WTC11 (cell line): Measurements from ENCODE around the gene SDHA. TPM values are rescaled to one million over a fixed set of nuclear protein-coding genes. Genes with fewer than 3 reads are reported as not detected.
"Not testable (repeated sequence)": the region's sequence is repeated elsewhere in the genome, so short reads cannot be mapped to it uniquely, and the experiment has no call there.

Experiments used
- ATAC-seq: fragments of 200-7000 bp; cut with Tn5 transposase; 2 replicates; pipeline ENCODE4 v1.10.0; 2021; ENCODE audit warnings: mild to moderate bottlenecking, moderate library complexity
- CTCF ChIA-PET: fragments of 300-600 bp; sonication (Branson Sonifier 250); formaldehyde crosslinking; loops from one replicate; lab custom pipeline; 2021; ENCODE audit warnings: antibody characterized with exemption; lab: Charles Lee
- POLR2A ChIA-PET: fragments of 350-600 bp; sonication (Branson Sonifier 250); formaldehyde crosslinking; loops from one replicate; lab custom pipeline; 2021; ENCODE audit warnings: antibody characterized with exemption; lab: Charles Lee
- DNase-seq: peaks from one replicate; pipeline ENCODE4 v3.0.0; 2021; ENCODE audit warnings: low spot score
- H3K27ac Mint-ChIP-seq: 2 replicates; pipeline ENCODE4 v1.8.0; 2021; ENCODE audit warnings: mixed read lengths
- H3K27me3 Mint-ChIP-seq: 2 replicates; pipeline ENCODE4 v1.8.0; 2021; ENCODE audit warnings: low read depth, mild to moderate bottlenecking, moderate library complexity, mixed read lengths
- H3K36me3 Mint-ChIP-seq: 2 replicates; pipeline ENCODE4 v1.8.0; 2021; ENCODE audit warnings: mixed read lengths
- H3K4me1 Mint-ChIP-seq: 2 replicates; pipeline ENCODE4 v1.8.0; 2022; ENCODE audit warnings: mixed read lengths
- H3K4me3 Mint-ChIP-seq: 2 replicates; pipeline ENCODE4 v1.8.0; 2021; ENCODE audit warnings: mild to moderate bottlenecking, moderate library complexity, mixed read lengths
- H3K9me3 Mint-ChIP-seq: 2 replicates; pipeline ENCODE4 v1.8.0; 2021; ENCODE audit warnings: mixed read lengths
- CBFB ChIP-seq: sonication (generic); formaldehyde crosslinking; IDR thresholded peaks from 2 replicates; pipeline ENCODE4 v1.8.1; 2022; ENCODE audit warnings: mild to moderate bottlenecking, low read depth, missing genetic modification reagents
- ESRRA ChIP-seq: sonication (generic); formaldehyde crosslinking; IDR thresholded peaks from 2 replicates; pipeline ENCODE4 v1.8.1; 2022; ENCODE audit warnings: mild to moderate bottlenecking, missing genetic modification reagents, borderline replicate concordance
- FOXP1 ChIP-seq: sonication (generic); formaldehyde crosslinking; IDR thresholded peaks from 2 replicates; pipeline ENCODE4 v1.8.0; 2022; ENCODE audit warnings: missing genetic modification reagents, mild to moderate bottlenecking, moderate library complexity, borderline replicate concordance
- GRHL2 ChIP-seq: fragments of 250-450 bp; sonication (Bioruptor Pico); IDR thresholded peaks from 2 replicates; pipeline ENCODE4 v1.8.0; 2022; ENCODE audit warnings: mild to moderate bottlenecking, moderate library complexity; ENCODE audit not compliant: insufficient replicate concordance, severe bottlenecking
- HMGA2 ChIP-seq: fragments of 250-450 bp; sonication (Bioruptor Pico); IDR thresholded peaks from 2 replicates; pipeline ENCODE4 v1.4.0; 2021; ENCODE audit warnings: mild to moderate bottlenecking, moderate library complexity
- IRF1 ChIP-seq: sonication (generic); formaldehyde crosslinking; IDR thresholded peaks from 2 replicates; pipeline ENCODE4 v1.8.0; 2023; ENCODE audit warnings: missing genetic modification reagents
- KAT7 ChIP-seq: sonication (generic); formaldehyde crosslinking; IDR thresholded peaks from 2 replicates; pipeline ENCODE4 v1.8.1; 2023; ENCODE audit warnings: missing genetic modification reagents, mild to moderate bottlenecking, borderline replicate concordance
- NR2C2 ChIP-seq: sonication (generic); formaldehyde crosslinking; IDR thresholded peaks from 2 replicates; pipeline ENCODE4 v1.8.0; 2022; ENCODE audit warnings: mild to moderate bottlenecking, missing genetic modification reagents
- OVOL2 ChIP-seq: fragments of 250-450 bp; sonication (Bioruptor Pico); IDR thresholded peaks from 2 replicates; pipeline ENCODE4 v1.9.0; 2021; ENCODE audit warnings: mild to moderate bottlenecking, borderline replicate concordance
- PREB ChIP-seq: sonication (generic); formaldehyde crosslinking; IDR thresholded peaks from 2 replicates; pipeline ENCODE4 v1.8.1; 2022; ENCODE audit warnings: mild to moderate bottlenecking, missing genetic modification reagents, moderate library complexity, borderline replicate concordance
- SOX15 ChIP-seq: fragments of 250-450 bp; sonication (Bioruptor Pico); IDR thresholded peaks from 2 replicates; pipeline ENCODE4 v1.9.0; 2021; ENCODE audit warnings: mild to moderate bottlenecking
- SP1 ChIP-seq: sonication (generic); formaldehyde crosslinking; conservative IDR thresholded peaks from 2 replicates; pipeline ENCODE4 v1.8.1; 2022; ENCODE audit warnings: missing genetic modification reagents
- STAT6 ChIP-seq: sonication (generic); formaldehyde crosslinking; conservative IDR thresholded peaks from 2 replicates; pipeline ENCODE4 v1.8.1; 2023; ENCODE audit warnings: mild to moderate bottlenecking, low read depth, missing genetic modification reagents, moderate library complexity
- TEAD1 ChIP-seq: sonication (generic); formaldehyde crosslinking; IDR thresholded peaks from 2 replicates; pipeline ENCODE4 v1.8.0; 2022; ENCODE audit warnings: mild to moderate bottlenecking, missing genetic modification reagents
- TP53 ChIP-seq: sonication (generic); formaldehyde crosslinking; IDR thresholded peaks from 2 replicates; pipeline ENCODE4 v1.8.1; 2023; ENCODE audit warnings: mild to moderate bottlenecking, missing genetic modification reagents
- USF1 ChIP-seq: sonication (generic); formaldehyde crosslinking; IDR thresholded peaks from 2 replicates; pipeline ENCODE4 v1.8.0; 2022; ENCODE audit warnings: mild to moderate bottlenecking, missing genetic modification reagents
- USF2 ChIP-seq: sonication (generic); formaldehyde crosslinking; IDR thresholded peaks from 2 replicates; pipeline ENCODE4 v1.8.1; 2023; ENCODE audit warnings: mild to moderate bottlenecking, missing genetic modification reagents, moderate library complexity
- ZNF138 ChIP-seq: sonication (generic); formaldehyde crosslinking; conservative IDR thresholded peaks from 2 replicates; pipeline ENCODE4 v1.8.1; 2022; ENCODE audit warnings: mild to moderate bottlenecking, moderate library complexity, missing genetic modification reagents
- total RNA-seq: library from RNA; stranded (reverse); gene quantifications from 3 replicates; pipeline ENCODE4 v1.2.3, GENCODE V29; 2021

The SDHA gene
- total RNA-seq, 1 experiment from 2014 or later, result 145 TPM

- ATAC-seq (no peak), DNase-seq (no peak)
- no peaks in the 10 kb centered on the region for H3K27me3 Mint-ChIP-seq
- no peaks in the 10 kb centered on the region for H3K9me3 Mint-ChIP-seq
- POLR2A ChIA-PET, result no interaction called here
- H3K36me3 Mint-ChIP-seq, result peaks cover 78% of the 10 kb centered on the region
- TF ChIP-seq GRHL2 (CRISPR knock-in tag), result no peak
- CTCF ChIA-PET, result no interaction called here
- peaks cover 5% of the 10 kb centered on the region for H3K4me1 Mint-ChIP-seq
- H3K27ac Mint-ChIP-seq, result no peak overlapping the region
- H3K4me3 Mint-ChIP-seq, result no peak overlapping the region
Observed at GRCh38 chr5:228886-229285, 10.8 kb downstream of the SDHA start.

GRCh38 chr5:230711-231110 is 12.6 kb downstream of the SDHA start:
- ATAC-seq, result no peak
- H3K4me3 Mint-ChIP-seq, result no peak overlapping the region
- H3K27me3 Mint-ChIP-seq, result no peaks in the 10 kb centered on the region

GRCh38 chr5:231661-232060 is 13.5 kb downstream of the SDHA start:
- CTCF ChIA-PET, result no interaction called here
- Mint-ChIP-seq H3K36me3 (peaks cover 77% of the 10 kb centered on the region), H3K27me3 (no peaks in the 10 kb centered on the region), H3K9me3 (no peaks in the 10 kb centered on the region), H3K4me3 (no peak overlapping the region), H3K4me1 (peaks cover 10% of the 10 kb centered on the region), H3K27ac (no peak overlapping the region)
- POLR2A ChIA-PET, result no interaction called here
- no peak for DNase-seq
- no peak for TF ChIP-seq SP1 (CRISPR knock-in tag)
- no peak for TF ChIP-seq IRF1 (CRISPR knock-in tag)
- TF ChIP-seq KAT7 (CRISPR knock-in tag), result no peak
- no peak for TF ChIP-seq STAT6 (CRISPR knock-in tag)
- TF ChIP-seq NR2C2 (CRISPR knock-in tag), result no peak
- no peak for TF ChIP-seq TP53 (CRISPR knock-in tag)
- ATAC-seq, result no peak

More at GRCh38 chr5:230711-231110, 12.6 kb downstream of the SDHA start:
- ChIA-PET POLR2A (interaction anchor here (0.6 kb wide), 1 partner anchor 40 kb away, joined by 5 read pairs; no protein-coding TSS in a partner anchor), CTCF (no interaction called here)
- TF ChIP-seq PREB (CRISPR knock-in tag), result no peak
- no peak for TF ChIP-seq HMGA2 (CRISPR knock-in tag)
- H3K9me3 Mint-ChIP-seq, result no peaks in the 10 kb centered on the region
- no peak for DNase-seq
- H3K27ac Mint-ChIP-seq, result no peak overlapping the region
- H3K36me3 Mint-ChIP-seq, result peaks cover 75% of the 10 kb centered on the region
- H3K4me1 Mint-ChIP-seq, result peaks cover 10% of the 10 kb centered on the region

- H3K9me3 Mint-ChIP-seq, ATAC-seq, H3K27me3 Mint-ChIP-seq, DNase-seq, POLR2A ChIA-PET, CTCF ChIA-PET, H3K4me3 Mint-ChIP-seq, H3K4me1 Mint-ChIP-seq: not testable (repeated sequence)
- peaks cover 79% of the 10 kb centered on the region for H3K36me3 Mint-ChIP-seq
- H3K27ac Mint-ChIP-seq, result peak overlapping the region; percentile 65
Observed at GRCh38 chr5:233426-233825, 15.3 kb downstream of the SDHA start.

GRCh38 chr5:234450-234849 is 16.3 kb downstream of the SDHA start:
- Mint-ChIP-seq H3K36me3 (peaks cover 79% of the 10 kb centered on the region), H3K27ac (peak overlapping the region; percentile 60; the same call in 1 of the 2 replicates), H3K27me3 (no peaks in the 10 kb centered on the region), H3K9me3 (no peaks in the 10 kb centered on the region), H3K4me1 (peaks cover 10% of the 10 kb centered on the region), H3K4me3 (no peak overlapping the region)
- DNase-seq (no peak), ATAC-seq (no peak)
- POLR2A ChIA-PET, result no interaction called here
- CTCF ChIA-PET, result no interaction called here
- TF ChIP-seq USF1 (CRISPR knock-in tag), result no peak
- no peak for TF ChIP-seq TEAD1 (CRISPR knock-in tag)
- TF ChIP-seq SOX15 (CRISPR knock-in tag), result no peak
- TF ChIP-seq ESRRA (CRISPR knock-in tag), result no peak
- TF ChIP-seq CBFB, result no peak
- no peak for TF ChIP-seq ZNF138 (CRISPR knock-in tag)
- TF ChIP-seq USF2 (CRISPR knock-in tag), result no peak
- TF ChIP-seq OVOL2 (CRISPR knock-in tag), result no peak
- no peak for TF ChIP-seq NR2C2 (CRISPR knock-in tag)
- no peak for TF ChIP-seq FOXP1 (CRISPR knock-in tag)
